Measurements from ENCODE around the gene NOS3.

The NOS3 gene

GRCh38 chr7:151013733-151014497 is 23.1 kb downstream of the NOS3 start:
- ChIA-PET CTCF (interaction anchor here (0.7 to 10.5 kb wide), 10 partner anchors 9 to 98 kb away, joined by 3 to 101 read pairs (median 4); partner anchors contain the start of genes ABCB8, ATG9B and NOS3), POLR2A (interaction anchor here (0.7 kb wide), 1 partner anchor 74 kb away, joined by 3 read pairs; no protein-coding TSS in a partner anchor)
- Histone ChIP-seq H3K4me3 (ENCODE audit: control insufficient read depth in 1 of 7, extremely low read depth in 1 of 7, insufficient read depth in 4 of 7, low read depth in 2 of 7, low read length in 6 of 7) (peak overlapping the region; percentile 10 to 79 (median 53)), H3K36me3 (ENCODE audit: control insufficient read depth in 4 of 4, insufficient read depth in 4 of 4, low read length in 3 of 4) (no peaks in the 10 kb centered on the region), H3K27ac (ENCODE audit: insufficient read depth in 1 of 2, low read depth in 1 of 2, low read length in 2 of 2, poor library complexity in 1 of 2, severe bottlenecking in 2 of 2) (no peak overlapping the region), H3K4me1 (ENCODE audit: control extremely low read depth in 1 of 4, control insufficient read depth in 4 of 4, insufficient read depth in 4 of 4, low read length in 3 of 4) (peaks cover 0 to 51% (median 44%) of the 10 kb centered on the region in 4 experiments), H3K27me3 (replicated peaks in 2 of 5; ENCODE audit: control insufficient read depth in 4 of 5, insufficient read depth in 5 of 5, low read length in 4 of 5) (peaks cover 0 to 37% (median 4%) of the 10 kb centered on the region in 5 experiments), H3K9me3 (ENCODE audit: control extremely low read depth in 1 of 5, control insufficient read depth in 4 of 5, insufficient read depth in 2 of 5, low read depth in 1 of 5, low read length in 4 of 5) (no peaks in the 10 kb centered on the region)
- WGBS (ENCODE audit: insufficient coverage), result 11% methylated on average over 47 of the region's 55 CpGs
- DNase-seq, result peak; percentile 98 to 99 (median 99)

GRCh38 chr7:151014950-151015349 is 24.1 kb downstream of the NOS3 start:
- POLR2A ChIA-PET, result no interaction called here
- DNase-seq, result no peak
- Histone ChIP-seq H3K36me3 (ENCODE audit: control insufficient read depth in 4 of 4, insufficient read depth in 4 of 4, low read length in 3 of 4) (no peaks in the 10 kb centered on the region), H3K27ac (ENCODE audit: insufficient read depth in 1 of 2, low read depth in 1 of 2, low read length in 2 of 2, poor library complexity in 1 of 2, severe bottlenecking in 2 of 2) (no peak overlapping the region), H3K4me3 (ENCODE audit: control insufficient read depth in 1 of 7, extremely low read depth in 1 of 7, insufficient read depth in 4 of 7, low read depth in 2 of 7, low read length in 6 of 7) (no peak overlapping the region), H3K4me1 (ENCODE audit: control extremely low read depth in 1 of 4, control insufficient read depth in 4 of 4, insufficient read depth in 4 of 4, low read length in 3 of 4) (peaks cover 0 to 56% (median 46%) of the 10 kb centered on the region in 4 experiments), H3K27me3 (replicated peaks in 2 of 5; ENCODE audit: control insufficient read depth in 4 of 5, insufficient read depth in 5 of 5, low read length in 4 of 5) (peaks cover 0 to 42% (median 11%) of the 10 kb centered on the region in 5 experiments), H3K9me3 (ENCODE audit: control extremely low read depth in 1 of 5, control insufficient read depth in 4 of 5, insufficient read depth in 2 of 5, low read depth in 1 of 5, low read length in 4 of 5) (no peaks in the 10 kb centered on the region)
- CTCF ChIA-PET, result interaction anchor here (1.5 to 1.9 kb wide), 3 partner anchors 9 to 97 kb away, joined by 4 to 6 read pairs (median 5); partner anchors contain the start of gene ATG9B
- WGBS (ENCODE audit: insufficient coverage), result 89% methylated on average over 8 of the region's 8 CpGs

GRCh38 chr7:151015967-151016366 is 25.1 kb downstream of the NOS3 start:
- Histone ChIP-seq H3K9me3 (ENCODE audit: control extremely low read depth in 1 of 5, control insufficient read depth in 4 of 5, insufficient read depth in 2 of 5, low read depth in 1 of 5, low read length in 4 of 5) (no peaks in the 10 kb centered on the region), H3K27ac (ENCODE audit: insufficient read depth in 1 of 2, low read depth in 1 of 2, low read length in 2 of 2, poor library complexity in 1 of 2, severe bottlenecking in 2 of 2) (no peak overlapping the region), H3K36me3 (ENCODE audit: control insufficient read depth in 4 of 4, insufficient read depth in 4 of 4, low read length in 3 of 4) (no peaks in the 10 kb centered on the region), H3K4me3 (ENCODE audit: control insufficient read depth in 1 of 7, extremely low read depth in 1 of 7, insufficient read depth in 4 of 7, low read depth in 2 of 7, low read length in 6 of 7) (no peak overlapping the region), H3K4me1 (ENCODE audit: control extremely low read depth in 1 of 4, control insufficient read depth in 4 of 4, insufficient read depth in 4 of 4, low read length in 3 of 4) (peaks cover 0 to 47% (median 36%) of the 10 kb centered on the region in 4 experiments), H3K27me3 (replicated peaks in 2 of 5; ENCODE audit: control insufficient read depth in 4 of 5, insufficient read depth in 5 of 5, low read length in 4 of 5) (peaks cover 5 to 42% (median 15%) of the 10 kb centered on the region in 5 experiments)
- DNase-seq, result no peak
- CTCF ChIA-PET, result interaction anchor here (1.3 to 4.2 kb wide), 5 partner anchors 10 to 95 kb away, joined by 4 to 19 read pairs (median 4); no protein-coding TSS in a partner anchor
- WGBS (ENCODE audit: insufficient coverage), result 98% methylated on average over 5 of the region's 5 CpGs
- POLR2A ChIA-PET, result no interaction called here

- ChIA-PET CTCF (interaction anchor here (1.3 to 4.2 kb wide), 8 partner anchors 11 to 94 kb away, joined by 4 to 39 read pairs (median 7); partner anchors contain the start of gene ABCB8), POLR2A (no interaction called here)
- Histone ChIP-seq H3K27me3 (replicated peaks in 2 of 5; ENCODE audit: control insufficient read depth in 4 of 5, insufficient read depth in 5 of 5, low read length in 4 of 5) (peaks cover 5 to 44% (median 15%) of the 10 kb centered on the region in 5 experiments), H3K36me3 (ENCODE audit: control insufficient read depth in 4 of 4, insufficient read depth in 4 of 4, low read length in 3 of 4) (no peaks in the 10 kb centered on the region), H3K27ac (ENCODE audit: insufficient read depth in 1 of 2, low read depth in 1 of 2, low read length in 2 of 2, poor library complexity in 1 of 2, severe bottlenecking in 2 of 2) (no peak overlapping the region), H3K9me3 (ENCODE audit: control extremely low read depth in 1 of 5, control insufficient read depth in 4 of 5, insufficient read depth in 2 of 5, low read depth in 1 of 5, low read length in 4 of 5) (no peaks in the 10 kb centered on the region), H3K4me3 (ENCODE audit: control insufficient read depth in 1 of 7, extremely low read depth in 1 of 7, insufficient read depth in 4 of 7, low read depth in 2 of 7, low read length in 6 of 7) (no peak overlapping the region), H3K4me1 (ENCODE audit: control extremely low read depth in 1 of 4, control insufficient read depth in 4 of 4, insufficient read depth in 4 of 4, low read length in 3 of 4) (peaks cover 0 to 47% (median 34%) of the 10 kb centered on the region in 4 experiments)
- DNase-seq, result no peak
- whole genome bisulfite sequencing (ENCODE audit: insufficient coverage), result 93% methylated on average over 5 of the region's 8 CpGs
Observed at GRCh38 chr7:151016505-151016904, 25.7 kb downstream of the NOS3 start.

GRCh38 chr7:151016942-151017341 is 26.1 kb downstream of the NOS3 start:
- H3K36me3 ChIP-seq (ENCODE audit: control insufficient read depth in 4 of 4, insufficient read depth in 4 of 4, low read length in 3 of 4), result no peaks in the 10 kb centered on the region
- H3K9me3 ChIP-seq (ENCODE audit: control extremely low read depth in 1 of 5, control insufficient read depth in 4 of 5, insufficient read depth in 2 of 5, low read depth in 1 of 5, low read length in 4 of 5), result no peaks in the 10 kb centered on the region
- no peak overlapping the region for H3K27ac ChIP-seq (ENCODE audit: insufficient read depth in 1 of 2, low read depth in 1 of 2, low read length in 2 of 2, poor library complexity in 1 of 2, severe bottlenecking in 2 of 2)
- WGBS (ENCODE audit: insufficient coverage), result 93% methylated on average over 15 of the region's 15 CpGs
- peaks cover 5 to 44% (median 15%) of the 10 kb centered on the region in 5 experiments for H3K27me3 ChIP-seq (replicated peaks in 2 of 5; ENCODE audit: control insufficient read depth in 4 of 5, insufficient read depth in 5 of 5, low read length in 4 of 5)
- POLR2A ChIA-PET, result interaction anchor here (0.6 to 1.8 kb wide), 2 partner anchors 11 to 558 kb away, joined by 3 to 4 read pairs; partner anchors contain the start of gene ABCB8
- CTCF ChIA-PET, result interaction anchor here (1.0 to 4.2 kb wide), 13 partner anchors 10 to 94 kb away, joined by 3 to 39 read pairs (median 5); partner anchors contain the start of gene ABCB8
- DNase-seq, result no peak
- H3K4me1 ChIP-seq (ENCODE audit: control extremely low read depth in 1 of 4, control insufficient read depth in 4 of 4, insufficient read depth in 4 of 4, low read length in 3 of 4), result peaks cover 0 to 47% (median 34%) of the 10 kb centered on the region in 4 experiments
- no peak overlapping the region for H3K4me3 ChIP-seq (ENCODE audit: control insufficient read depth in 1 of 7, extremely low read depth in 1 of 7, insufficient read depth in 4 of 7, low read depth in 2 of 7, low read length in 6 of 7)

- H3K36me3 ChIP-seq (ENCODE audit: control insufficient read depth in 4 of 4, insufficient read depth in 4 of 4, low read length in 3 of 4), result no peaks in the 10 kb centered on the region
- ChIA-PET POLR2A (interaction anchor here (0.6 to 1.8 kb wide), 2 partner anchors 11 to 558 kb away, joined by 3 to 4 read pairs; partner anchors contain the start of gene ABCB8), CTCF (interaction anchor here (0.7 to 5.5 kb wide), 23 partner anchors 8 to 96 kb away, joined by 3 to 39 read pairs (median 5); partner anchors contain the start of gene ABCB8)
- H3K4me1 ChIP-seq (ENCODE audit: control extremely low read depth in 1 of 4, control insufficient read depth in 4 of 4, insufficient read depth in 4 of 4, low read length in 3 of 4), result peaks cover 0 to 45% (median 34%) of the 10 kb centered on the region in 4 experiments
- H3K9me3 ChIP-seq (ENCODE audit: control extremely low read depth in 1 of 5, control insufficient read depth in 4 of 5, insufficient read depth in 2 of 5, low read depth in 1 of 5, low read length in 4 of 5), result no peaks in the 10 kb centered on the region
- peak overlapping the region in 1 of 2 experiments; percentile 61 for H3K27ac ChIP-seq (ENCODE audit: insufficient read depth in 1 of 2, low read depth in 1 of 2, low read length in 2 of 2, poor library complexity in 1 of 2, severe bottlenecking in 2 of 2)
- peak overlapping the region in 6 of 7 experiments; percentile 14 to 66 (median 46) for H3K4me3 ChIP-seq (ENCODE audit: control insufficient read depth in 1 of 7, extremely low read depth in 1 of 7, insufficient read depth in 4 of 7, low read depth in 2 of 7, low read length in 6 of 7)
- no peak for DNase-seq
- WGBS (ENCODE audit: insufficient coverage), result 46% methylated on average over 9 of the region's 13 CpGs
- H3K27me3 ChIP-seq (replicated peaks in 2 of 5; ENCODE audit: control insufficient read depth in 4 of 5, insufficient read depth in 5 of 5, low read length in 4 of 5), result peaks cover 5 to 42% (median 14%) of the 10 kb centered on the region in 5 experiments
Observed at GRCh38 chr7:151017370-151017952, 26.6 kb downstream of the NOS3 start.
